ENCODE results near the gene ABHD11.

- no peak for TF ChIP-seq CTCF (IDR thresholded peaks at IDR 0.05)
- no peak for TF ChIP-seq POLR2A (IDR thresholded peaks at IDR 0.05)
Observed at GRCh38 chr7:73703225-73703624, 35.4 kb downstream of the ABHD11 start.

Data from heart left ventricle (tissue), 13 donors.